Adrenal gland (tissue), 5 donors: ENCODE data around the gene VAT1.

Experiments
- POLR2A ChIP-seq, 2 donors: fragments of 450-650 bp; IDR thresholded peaks; one replicate each; pipeline ENCODE4 v1.6.1; 2017; ENCODE audit warnings: antibody characterized with exemption in 2 of 2, mild to moderate bottlenecking in 2 of 2, moderate library complexity in 1 of 2
- TF ChIP-seq, protein P1 (sequence below), 6 experiments: fragments of 450-650 bp in 4 of 6; fragments of 200-600 bp in 2 of 6; sonication (generic) in 1 of 6; IDR thresholded peaks; 1 replicate in 5 of 6; 2 replicates in 1 of 6; pipeline versions ENCODE4 v1.5.1 to v1.8.0; 2016 to 2021; ENCODE audit warnings: antibody characterized with exemption in 6 of 6, mild to moderate bottlenecking in 2 of 6, moderate library complexity in 1 of 6
- donor health status: DM: no; HTN: no; CAD: no.

DNA sequence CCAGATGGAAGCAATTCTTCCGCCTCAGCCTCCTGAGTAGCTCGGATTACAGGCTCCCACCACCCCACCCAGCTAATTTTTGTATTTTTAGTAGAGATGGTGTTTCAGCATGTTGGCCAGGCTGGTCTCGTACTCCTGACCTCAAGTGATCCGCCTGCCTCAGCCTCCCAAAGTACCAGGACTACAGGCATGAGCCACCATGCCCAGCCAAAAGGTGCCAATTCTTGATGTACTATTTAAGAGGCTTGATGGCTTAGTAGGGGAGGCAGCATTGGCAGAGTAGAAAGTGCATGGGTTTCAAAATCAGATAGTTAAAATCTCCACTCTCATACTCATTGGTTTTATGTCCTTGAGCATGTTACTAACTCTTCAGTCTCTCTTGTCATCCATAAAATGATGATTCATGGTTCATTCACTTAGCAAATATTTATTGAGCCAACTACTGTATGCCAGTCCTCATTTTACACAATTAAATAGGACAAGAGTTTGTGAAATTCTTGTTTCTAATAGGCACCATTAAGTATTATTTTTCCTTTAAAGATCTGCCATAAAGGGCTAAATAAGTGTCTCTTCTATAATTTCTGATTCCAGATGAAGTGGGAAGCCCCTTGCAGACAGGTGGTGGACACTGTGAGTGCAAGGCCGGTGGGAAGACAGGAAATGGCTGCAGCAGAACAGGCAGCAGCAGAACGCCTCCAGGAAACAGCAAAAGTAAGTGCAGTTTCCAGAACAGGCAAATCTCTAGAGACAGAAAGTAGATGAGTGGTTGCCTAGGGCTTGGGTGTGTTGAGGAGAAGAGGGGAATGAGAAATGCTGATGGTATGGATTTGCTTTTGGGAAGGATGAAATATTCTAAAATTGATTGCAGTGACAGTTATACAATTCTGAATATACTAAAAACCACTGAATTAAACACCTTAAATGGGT is 32.2 kb downstream of the VAT1 start:
- TF ChIP-seq, protein P1, sequence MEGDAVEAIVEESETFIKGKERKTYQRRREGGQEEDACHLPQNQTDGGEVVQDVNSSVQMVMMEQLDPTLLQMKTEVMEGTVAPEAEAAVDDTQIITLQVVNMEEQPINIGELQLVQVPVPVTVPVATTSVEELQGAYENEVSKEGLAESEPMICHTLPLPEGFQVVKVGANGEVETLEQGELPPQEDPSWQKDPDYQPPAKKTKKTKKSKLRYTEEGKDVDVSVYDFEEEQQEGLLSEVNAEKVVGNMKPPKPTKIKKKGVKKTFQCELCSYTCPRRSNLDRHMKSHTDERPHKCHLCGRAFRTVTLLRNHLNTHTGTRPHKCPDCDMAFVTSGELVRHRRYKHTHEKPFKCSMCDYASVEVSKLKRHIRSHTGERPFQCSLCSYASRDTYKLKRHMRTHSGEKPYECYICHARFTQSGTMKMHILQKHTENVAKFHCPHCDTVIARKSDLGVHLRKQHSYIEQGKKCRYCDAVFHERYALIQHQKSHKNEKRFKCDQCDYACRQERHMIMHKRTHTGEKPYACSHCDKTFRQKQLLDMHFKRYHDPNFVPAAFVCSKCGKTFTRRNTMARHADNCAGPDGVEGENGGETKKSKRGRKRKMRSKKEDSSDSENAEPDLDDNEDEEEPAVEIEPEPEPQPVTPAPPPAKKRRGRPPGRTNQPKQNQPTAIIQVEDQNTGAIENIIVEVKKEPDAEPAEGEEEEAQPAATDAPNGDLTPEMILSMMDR (IDR thresholded peaks at IDR 0.05) = no peak
- TF ChIP-seq POLR2A (IDR thresholded peaks at IDR 0.05) = no peak
